Right cardiac atrium (tissue), 5 donors: ENCODE data around the gene CYP46A1. TPM values are rescaled to one million over a fixed set of nuclear protein-coding genes. Genes with fewer than 3 reads are reported as not detected.
A peak's percentile ranks its signal among the peaks of the same experiment; 100 is the strongest.

Experiments
- ATAC-seq, 2 donors: fragments of 200-7000 bp; cut with Tn5 transposase; one replicate each; pipeline versions ENCODE4 v1.8.0 to v1.9.1; 2020; ENCODE audit warnings: moderate library complexity in 2 of 2, mild to moderate bottlenecking in 1 of 2
- DNase-seq, 3 donors: peaks; one replicate each; pipeline ENCODE4 v3.0.0-alpha.2; 2020
- H3K27ac ChIP-seq: one replicate; pipeline ENCODE4 v1.5.1; 2013; ENCODE audit warnings: mild to moderate bottlenecking, low read length, control low read depth, moderate library complexity
- H3K27me3 ChIP-seq: one replicate; pipeline ENCODE4 v1.6.1; 2013; ENCODE audit not compliant: control insufficient read depth, insufficient read depth
- H3K4me1 ChIP-seq: one replicate; pipeline ENCODE4 v1.6.1; 2013; ENCODE audit warnings: low read length; ENCODE audit not compliant: control insufficient read depth, insufficient read depth
- H3K4me3 ChIP-seq: one replicate; pipeline ENCODE4 v1.5.1; 2013; ENCODE audit warnings: low read length, control low read depth
- H3K9me3 ChIP-seq: one replicate; pipeline ENCODE4 v1.6.1; 2013; ENCODE audit warnings: low read length; ENCODE audit not compliant: control insufficient read depth
- WGBS: extraction: QIAGEN DNeasy Blood & Tissue Kit; methylation state at CpG from one replicate; pipeline ENCODE4 v1.1.7; 2013; 5-methylcytosine and 5-hydroxymethylcytosine counted together
- intact Hi-C, 4 donors: fragments of 100-400 bp; cut with DNase I; formaldehyde crosslinking; loops; one replicate each; pipeline versions ENCODE4 v1.11.0 to v1.14.0; 2022 to 2023
- polyA plus RNA-seq: library from polyadenylated mRNA; stranded (reverse); fragments of 200-250 nt; gene quantifications from one replicate; pipeline ENCODE4 v1.2.3, GENCODE V29; 2013
- total RNA-seq, 4 donors: library from RNA; stranded (reverse); fragmentation: NEBNext Ultra II Directional; extraction: Animal tissue kit (Norgen Biotek cat#: 25700); gene quantifications; one replicate each; pipeline ENCODE4 v1.2.1, GENCODE V29; 2021
- donor health status: healthy with polysubstance abuse.
- donor health status: DM: no; HTN: yes; CAD: no.
- donor health status: DM: no; HTN: no; CAD: no.
- donor health status: DM: no; HTN: yes; CAD: no; lungs with severe emphysema.
- donor health status: DM: yes; HTN: yes; CAD: no.

The CYP46A1 gene
- total and polyA plus RNA-seq, 5 donors: 5.7 to 9.2 (median 7.6) TPM

DNA sequence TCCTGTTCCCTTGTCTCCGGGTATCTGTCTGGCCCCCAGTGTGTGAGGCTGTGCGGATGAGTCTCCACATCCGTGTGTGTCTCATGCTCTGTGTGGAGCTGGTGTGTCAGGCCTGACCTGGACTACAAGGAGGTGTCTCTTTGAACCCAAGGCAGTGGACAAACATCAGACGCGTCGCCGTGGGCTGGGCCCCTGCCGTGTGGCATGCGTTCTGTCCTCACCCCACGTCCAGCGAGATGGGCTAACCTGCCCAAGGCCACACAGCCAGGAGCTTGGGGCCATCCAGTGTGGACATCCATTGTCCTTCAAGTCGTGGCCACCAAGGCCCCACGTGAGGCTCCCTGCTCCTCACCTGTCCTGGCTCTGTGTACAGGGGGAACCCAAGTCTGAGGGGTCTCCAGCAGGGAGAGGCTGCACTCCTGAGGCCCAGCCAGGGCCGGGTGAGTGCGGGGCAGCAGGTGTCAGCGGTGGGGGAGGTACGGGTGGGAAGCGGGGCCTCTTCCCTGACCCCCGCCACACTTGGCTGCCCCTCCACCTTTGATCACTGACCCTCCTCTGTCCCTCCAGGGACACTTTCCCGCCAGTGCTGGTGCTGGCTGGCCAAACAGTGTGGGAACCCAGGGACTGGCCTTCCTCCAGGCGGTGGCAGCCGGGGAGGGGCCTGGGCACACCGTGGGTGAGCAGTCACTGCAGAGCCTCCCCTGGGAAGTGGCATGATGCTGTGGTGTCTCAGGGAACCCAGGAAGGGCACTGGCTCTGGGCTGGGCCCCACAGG, 48.5 kb downstream of the CYP46A1 start:
- H3K4me1 ChIP-seq: no peaks in the 10 kb centered on the region
- DNase-seq: peak in 2 of 3 donors; percentile 47 to 67

GRCh38 chr14:99733211-99733539, 49.1 kb downstream of the CYP46A1 start:
- peak in 1 of 3 donors; percentile 11 for DNase-seq
- H3K9me3 ChIP-seq: no peaks in the 10 kb centered on the region
- no peak overlapping the region for H3K27ac ChIP-seq
- ATAC-seq: no peak
- no peaks in the 10 kb centered on the region for H3K4me1 ChIP-seq
- 77% methylated on average over 6 of the region's 6 CpGs for WGBS
- no peaks in the 10 kb centered on the region for H3K27me3 ChIP-seq
- intact Hi-C loops: loop anchor here (5.0 to 10.0 kb wide), 3 partner anchors 59 to 154 kb away; partner anchors contain the start of gene EML1 (in 3 of the 4)
- no peak overlapping the region for H3K4me3 ChIP-seq

More for the DNA sequence above, 48.5 kb downstream of the CYP46A1 start:
- H3K4me3 ChIP-seq: no peak overlapping the region
- H3K9me3 ChIP-seq: no peaks in the 10 kb centered on the region
- no peaks in the 10 kb centered on the region for H3K27me3 ChIP-seq
- WGBS: 83% methylated on average over 23 of the region's 23 CpGs
- intact Hi-C loops: loop anchor here (5.0 to 10.0 kb wide), 3 partner anchors 60 to 155 kb away; partner anchors contain the start of gene EML1 (in 3 of the 4)
- no peak for ATAC-seq
- no peak overlapping the region for H3K27ac ChIP-seq

GRCh38 chr14:99733540-99734405, 49.7 kb downstream of the CYP46A1 start:
- 62% methylated on average over 26 of the region's 26 CpGs for WGBS
- Histone ChIP-seq H3K27me3 (no peaks in the 10 kb centered on the region), H3K9me3 (no peaks in the 10 kb centered on the region), H3K4me3 (no peak overlapping the region), H3K27ac (peak overlapping the region; percentile 38), H3K4me1 (no peaks in the 10 kb centered on the region)
- DNase-seq: peak; percentile 58 to 85 (median 82)
- peak in 1 of 2 donors; percentile 8 for ATAC-seq
- intact Hi-C loops: loop anchor here (5.0 to 10.0 kb wide), 3 partner anchors 59 to 154 kb away; partner anchors contain the start of gene EML1 (in 3 of the 4)

- peak overlapping the region; percentile 38 for H3K27ac ChIP-seq
- 77% methylated on average over 18 of the region's 18 CpGs for WGBS
- no peak overlapping the region for H3K4me3 ChIP-seq
- intact Hi-C loops: loop anchor here (5.0 to 10.0 kb wide), 3 partner anchors 58 to 153 kb away; partner anchors contain the start of gene EML1 (in 3 of the 4)
- no peaks in the 10 kb centered on the region for H3K4me1 ChIP-seq
- no peaks in the 10 kb centered on the region for H3K9me3 ChIP-seq
- no peaks in the 10 kb centered on the region for H3K27me3 ChIP-seq
- ATAC-seq (no peak), DNase-seq (peak in 2 of 3 donors; percentile 54 to 62)
Measured at GRCh38 chr14:99734406-99735051, 50.4 kb downstream of the CYP46A1 start.

GRCh38 chr14:99735189-99736135, 51.4 kb downstream of the CYP46A1 start:
- no peak overlapping the region for H3K4me3 ChIP-seq
- H3K27me3 ChIP-seq: no peaks in the 10 kb centered on the region
- no peak for ATAC-seq
- peaks cover 2% of the 10 kb centered on the region for H3K4me1 ChIP-seq
- no peaks in the 10 kb centered on the region for H3K9me3 ChIP-seq
- 76% methylated on average over 13 of the region's 13 CpGs for WGBS
- peak in 2 of 3 donors; percentile 37 to 66 for DNase-seq
- intact Hi-C loops: loop anchor here in 1 of 4 donors (10.0 kb wide), 1 partner anchor 59 kb away; the partner anchor contains the start of gene EML1
- no peak overlapping the region for H3K27ac ChIP-seq

- Histone ChIP-seq H3K4me1 (peaks cover 10% of the 10 kb centered on the region), H3K9me3 (no peaks in the 10 kb centered on the region), H3K27ac (peak overlapping the region; percentile 59), H3K27me3 (no peaks in the 10 kb centered on the region), H3K4me3 (peak overlapping the region; percentile 38)
- DNase-seq (peak; percentile 74 to 84 (median 76)), ATAC-seq (peak; percentile 50 to 80)
- WGBS: 23% methylated on average over 10 of the region's 10 CpGs
- intact Hi-C loops: loop anchor here in 1 of 4 donors (10.0 kb wide), 1 partner anchor 58 kb away; the partner anchor contains the start of gene EML1
Measured at GRCh38 chr14:99736603-99737371, 52.7 kb downstream of the CYP46A1 start.

- ATAC-seq (peak; percentile 83 to 86), DNase-seq (peak; percentile 80 to 92 (median 91))
- WGBS: 3% methylated on average over 26 of the region's 26 CpGs
- H3K4me1 ChIP-seq: peaks cover 10% of the 10 kb centered on the region
- H3K4me3 ChIP-seq: peak overlapping the region; percentile 38
- intact Hi-C loops: loop anchor here in 1 of 4 donors (10.0 kb wide), 1 partner anchor 57 kb away; the partner anchor contains the start of gene EML1
- H3K9me3 ChIP-seq: no peaks in the 10 kb centered on the region
- H3K27ac ChIP-seq: peak overlapping the region; percentile 59
- no peaks in the 10 kb centered on the region for H3K27me3 ChIP-seq
Measured at GRCh38 chr14:99737451-99737951, 53.4 kb downstream of the CYP46A1 start.

DNA sequence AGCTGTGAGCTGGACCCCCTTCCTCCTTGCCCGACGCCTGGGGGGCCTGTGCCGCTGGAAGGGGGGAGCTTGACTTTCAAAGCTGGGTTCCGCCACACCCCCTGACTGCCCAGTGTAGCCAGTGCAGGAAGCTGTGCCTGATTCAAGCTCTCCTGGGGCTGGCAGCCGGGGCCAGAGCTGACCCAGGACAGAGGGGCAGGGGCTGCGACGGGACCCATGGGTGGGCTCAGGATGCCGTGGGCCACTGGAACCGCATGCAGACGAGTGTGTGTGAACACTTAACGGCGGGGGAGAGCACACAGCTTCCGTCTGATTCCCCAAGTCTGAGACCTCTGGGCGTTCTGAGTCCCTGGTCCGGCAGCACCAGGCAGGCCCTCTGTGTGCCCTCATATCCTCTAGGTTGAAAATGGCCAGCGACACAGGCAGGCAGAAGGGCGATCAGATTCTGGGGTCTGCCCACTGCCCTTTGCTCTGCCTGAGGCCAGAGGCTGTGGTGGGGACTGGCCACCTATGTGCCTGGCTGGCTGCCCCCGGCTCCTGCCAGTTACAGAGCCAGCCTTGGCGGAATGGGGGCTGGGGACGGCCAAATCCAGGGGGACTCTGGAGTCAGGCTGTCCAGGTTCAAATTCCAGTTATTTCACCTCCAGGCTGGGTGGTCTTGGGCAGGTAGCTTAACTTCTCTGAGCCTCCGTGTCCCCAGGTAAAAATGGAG, 54.0 kb downstream of the CYP46A1 start:
- ATAC-seq (peak; percentile 36 to 48), DNase-seq (peak in 2 of 3 donors; percentile 70)
- intact Hi-C loops: loop anchor here in 1 of 4 donors (10.0 kb wide), 1 partner anchor 57 kb away; the partner anchor contains the start of gene EML1
- peak overlapping the region; percentile 59 for H3K27ac ChIP-seq
- H3K4me1 ChIP-seq: peaks cover 10% of the 10 kb centered on the region
- peak overlapping the region; percentile 38 for H3K4me3 ChIP-seq
- no peaks in the 10 kb centered on the region for H3K27me3 ChIP-seq
- 26% methylated on average over 21 of the region's 21 CpGs for WGBS
- no peaks in the 10 kb centered on the region for H3K9me3 ChIP-seq
